Karpas-422 (cell line): ENCODE results near the gene ITGA11. TPM values are rescaled to one million over a fixed set of nuclear protein-coding genes. Genes with fewer than 3 reads are reported as not detected.

ENCODE experiments used
- DNase-seq: peaks from one replicate; pipeline ENCODE4 v3.0.0-alpha.2; 2015
- H2AFZ ChIP-seq: fragments of 200-600 bp; sonication (generic); 2 replicates; pipeline ENCODE4 v1.6.1; 2014; ENCODE audit warnings: antibody characterized with exemption, low read length, mixed read lengths
- H3K27ac ChIP-seq: fragments of 200-600 bp; sonication (generic); 2 replicates; pipeline ENCODE4 v1.5.1; 2014; ENCODE audit warnings: mild to moderate bottlenecking, low read length, moderate library complexity
- H3K27me3 ChIP-seq: fragments of 200-600 bp; sonication (generic); 2 replicates; pipeline ENCODE4 v1.6.1; 2014; ENCODE audit warnings: low read length, mixed read lengths
- H3K36me3 ChIP-seq: fragments of 200-600 bp; sonication (generic); 2 replicates; pipeline ENCODE4 v1.6.1; 2014; ENCODE audit warnings: low read length, mixed read lengths; ENCODE audit not compliant: insufficient read depth
- H3K4me1 ChIP-seq: fragments of 200-600 bp; sonication (generic); 2 replicates; pipeline ENCODE4 v1.6.1; 2014; ENCODE audit warnings: mild to moderate bottlenecking, low read length, mixed read lengths
- H3K4me2 ChIP-seq: fragments of 200-600 bp; sonication (generic); 2 replicates; pipeline ENCODE4 v1.6.1; 2014; ENCODE audit warnings: low read length, low read depth, mild to moderate bottlenecking; ENCODE audit not compliant: poor library complexity, severe bottlenecking
- H3K4me3 ChIP-seq: fragments of 200-600 bp; sonication (generic); 2 replicates; pipeline ENCODE4 v1.5.1; 2014; ENCODE audit warnings: mild to moderate bottlenecking, antibody characterized with exemption, low read length, mixed read lengths
- H3K79me2 ChIP-seq: fragments of 200-600 bp; sonication (generic); 2 replicates; pipeline ENCODE4 v1.6.1; 2014; ENCODE audit warnings: mild to moderate bottlenecking, low read length, mixed read lengths
- H3K9ac ChIP-seq: fragments of 200-600 bp; sonication (generic); 2 replicates; pipeline ENCODE4 v1.6.0; 2014; ENCODE audit warnings: low read length
- H3K9me2 ChIP-seq: fragments of 200-600 bp; sonication (generic), shearing (Covaris generic); replicated peaks from 2 replicates; pipeline ENCODE4 v1.6.0; 2014; ENCODE audit warnings: mild to moderate bottlenecking, low read length, moderate library complexity; ENCODE audit not compliant: insufficient read depth
- H3K9me3 ChIP-seq: fragments of 300-700, 200-600 bp; sonication (generic); 2 replicates; pipeline ENCODE4 v1.6.1; 2014; ENCODE audit warnings: low read length, mixed read lengths
- H4K20me1 ChIP-seq: fragments of 200-600 bp; sonication (generic); 2 replicates; pipeline ENCODE4 v1.6.1; 2014; ENCODE audit warnings: mild to moderate bottlenecking, antibody characterized with exemption, low read length, low read depth; ENCODE audit not compliant: insufficient read depth
- total RNA-seq: library from RNA; depleted of rRNA; stranded (reverse); fragments of >200 nt; shearing (Covaris generic); gene quantifications from 2 replicates; pipeline ENCODE4 v1.2.3, GENCODE V29; 2014; ENCODE audit warnings: low replicate concordance

The ITGA11 gene
- total RNA-seq, 1 experiment from 2014 or later: not detected

DNA sequence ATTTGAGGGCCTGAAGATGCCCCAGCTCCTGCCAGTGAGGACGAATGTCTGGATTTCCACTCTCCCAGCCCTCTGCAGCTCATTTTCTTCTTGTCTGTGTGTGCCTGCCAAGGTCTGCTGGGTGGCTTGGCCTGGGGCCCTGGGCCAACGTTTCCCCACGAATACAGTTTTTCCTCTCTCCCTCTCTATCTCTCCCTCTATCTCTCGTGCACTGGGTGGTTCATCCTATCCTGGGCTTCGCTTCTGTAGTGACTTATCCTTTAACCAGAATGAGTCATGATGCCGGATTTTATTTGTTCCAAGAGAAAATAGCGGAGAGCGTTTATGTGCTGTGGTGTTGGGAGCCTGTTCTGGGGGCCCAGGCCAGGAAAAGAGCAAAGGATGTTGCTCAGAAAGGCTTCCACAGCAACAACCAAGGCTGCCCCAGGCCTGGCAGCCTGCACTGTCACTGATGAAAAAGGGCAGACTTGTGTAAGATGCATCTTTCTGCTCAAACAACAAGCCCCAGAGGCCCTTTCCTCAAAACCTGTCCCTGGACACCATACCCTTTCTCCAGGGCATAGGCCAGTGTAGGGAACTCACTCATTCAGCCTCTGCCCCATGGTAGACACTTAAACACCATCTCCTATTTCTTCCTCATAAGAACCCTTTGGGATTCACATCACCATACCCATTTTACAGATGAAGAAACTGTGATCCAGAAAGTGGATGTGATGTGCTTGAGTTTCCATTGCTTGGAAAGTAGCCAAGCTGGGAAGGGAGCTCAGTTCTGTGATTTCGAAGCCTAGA, 47.3 kb downstream of the ITGA11 start:
- Histone ChIP-seq H3K79me2 (no peaks in the 10 kb centered on the region), H3K4me2 (no peak overlapping the region), H3K27ac (no peak overlapping the region), H3K36me3 (no peaks in the 10 kb centered on the region), H3K4me1 (peaks cover 8% of the 10 kb centered on the region), H3K9me3 (no peaks in the 10 kb centered on the region), H4K20me1 (no peaks in the 10 kb centered on the region), H3K9ac (no peak overlapping the region), H2AFZ (no peak overlapping the region), H3K9me2 (no peaks in the 10 kb centered on the region), H3K27me3 (0 out of 2 replicates have a peak, but pooled peaks cover 2% of the 10 kb centered on the region), H3K4me3 (no peak overlapping the region)
- DNase-seq: no peak

DNA sequence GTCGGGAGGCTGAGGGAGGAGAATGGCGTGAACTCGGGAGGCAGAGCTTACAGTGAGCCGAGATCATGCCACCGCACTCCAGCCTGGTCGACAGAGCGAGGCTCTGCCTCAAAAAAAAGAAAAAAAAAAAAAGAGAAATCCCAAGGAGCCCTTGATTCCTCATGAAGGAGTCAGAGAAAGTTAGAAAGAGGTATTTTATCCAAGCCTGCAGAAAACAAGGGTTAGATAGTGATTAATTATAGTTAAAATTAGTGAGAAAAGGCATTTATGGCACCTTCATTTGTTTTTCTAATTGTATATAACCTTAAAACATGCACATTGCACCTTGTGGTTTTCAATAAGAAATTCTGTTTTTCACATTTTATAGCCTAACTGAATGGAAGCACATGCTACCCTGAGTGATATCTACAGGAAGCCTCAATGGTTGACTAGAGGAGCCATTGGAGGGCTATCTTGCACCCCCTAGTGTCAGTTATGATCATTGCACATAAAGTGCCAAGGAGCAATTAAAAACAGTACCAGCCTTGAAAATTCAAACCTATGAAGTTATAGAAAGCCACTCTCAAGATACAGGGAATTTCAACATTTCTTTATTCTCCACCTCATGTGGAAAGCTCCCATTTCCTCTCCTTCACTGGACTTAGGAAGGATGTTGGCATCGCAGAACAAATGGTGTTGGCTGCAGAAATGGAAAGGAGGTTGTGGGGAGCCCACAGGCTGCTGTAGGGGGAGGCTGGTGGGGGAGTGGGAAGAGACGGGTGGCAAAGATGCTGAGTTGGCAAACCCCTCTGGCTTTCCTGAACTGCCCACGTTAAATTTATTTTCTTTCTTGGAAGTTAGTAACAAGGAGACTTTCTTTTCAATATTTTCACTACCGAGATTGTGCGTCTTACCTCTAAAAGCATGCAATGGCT, 48.5 kb downstream of the ITGA11 start:
- H3K9me3 ChIP-seq: no peaks in the 10 kb centered on the region
- H3K4me1 ChIP-seq: no peaks in the 10 kb centered on the region
- 0 out of 2 replicates have a peak, but pooled peaks cover 2% of the 10 kb centered on the region for H3K27me3 ChIP-seq
- no peaks in the 10 kb centered on the region for H4K20me1 ChIP-seq
- DNase-seq: peak; percentile 89
- H3K27ac ChIP-seq: no peak overlapping the region
- H3K36me3 ChIP-seq: no peaks in the 10 kb centered on the region
- no peaks in the 10 kb centered on the region for H3K9me2 ChIP-seq
- H2AFZ ChIP-seq: no peak overlapping the region
- no peak overlapping the region for H3K4me2 ChIP-seq
- H3K9ac ChIP-seq: no peak overlapping the region
- H3K79me2 ChIP-seq: no peaks in the 10 kb centered on the region
- H3K4me3 ChIP-seq: no peak overlapping the region

DNA sequence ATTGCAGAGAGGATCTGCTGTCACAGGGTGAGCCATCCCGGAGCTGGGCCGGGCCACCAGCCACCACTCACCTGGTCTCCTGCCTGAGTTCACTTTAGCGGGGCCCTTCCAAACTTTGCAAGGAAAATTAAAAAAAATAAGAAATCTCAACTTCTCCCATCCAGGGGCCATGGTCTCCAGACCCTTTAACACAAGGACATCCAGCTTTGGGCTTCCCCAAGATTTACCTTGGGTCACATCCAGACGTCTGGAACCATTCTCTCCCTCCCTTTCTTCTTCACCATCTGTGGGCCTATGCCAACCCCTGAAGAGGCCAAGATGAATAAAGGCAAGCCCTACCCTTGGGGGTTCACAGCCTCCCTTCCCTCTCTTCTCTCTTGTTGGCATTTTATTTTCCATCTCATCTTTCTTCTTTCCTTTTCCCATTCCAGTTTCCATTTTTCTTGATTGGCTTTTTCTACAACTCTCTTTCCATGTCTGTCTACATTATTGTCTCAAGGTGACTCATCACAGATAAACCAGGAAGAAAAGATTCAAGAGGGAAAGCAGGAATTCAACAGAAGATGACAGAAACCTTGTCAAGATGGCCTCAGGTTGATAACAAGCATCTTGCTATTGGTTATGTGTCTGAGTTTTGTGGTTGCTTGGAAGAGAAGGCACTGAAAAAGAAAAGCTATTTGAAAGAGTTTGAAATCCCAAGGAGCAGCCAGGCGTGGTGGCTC, 49.5 kb downstream of the ITGA11 start:
- H3K27me3 ChIP-seq: 0 out of 2 replicates have a peak, but pooled peaks cover 2% of the 10 kb centered on the region
- no peaks in the 10 kb centered on the region for H3K9me3 ChIP-seq
- no peak overlapping the region for H3K4me3 ChIP-seq
- H3K9ac ChIP-seq: no peak overlapping the region
- no peaks in the 10 kb centered on the region for H3K4me1 ChIP-seq
- no peak overlapping the region for H2AFZ ChIP-seq
- H4K20me1 ChIP-seq: no peaks in the 10 kb centered on the region
- no peak for DNase-seq
- H3K9me2 ChIP-seq: no peaks in the 10 kb centered on the region
- H3K27ac ChIP-seq: no peak overlapping the region
- H3K4me2 ChIP-seq: no peak overlapping the region
- no peaks in the 10 kb centered on the region for H3K36me3 ChIP-seq
- H3K79me2 ChIP-seq: no peaks in the 10 kb centered on the region

DNA sequence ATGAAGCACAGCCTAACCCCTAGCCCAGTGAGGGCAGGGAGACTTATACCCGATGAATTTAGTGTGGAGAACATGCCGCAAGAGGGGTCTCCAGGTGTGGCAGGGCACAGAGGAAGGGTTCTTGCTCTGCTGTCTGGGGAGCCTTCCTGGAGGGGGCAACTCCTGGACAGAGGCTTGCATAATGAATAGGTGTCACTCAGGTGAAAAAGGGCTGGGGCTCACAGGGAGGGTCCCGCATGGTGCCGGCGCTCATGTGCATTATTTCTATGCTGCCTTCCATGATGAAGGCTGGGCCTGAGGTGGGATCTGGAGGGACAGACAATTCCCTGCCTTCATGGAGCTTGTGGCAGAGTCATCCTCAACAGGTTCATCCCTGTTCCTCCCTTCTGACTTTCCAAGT, 51.5 kb downstream of the ITGA11 start:
- 0 out of 2 replicates have a peak, but pooled peaks cover 2% of the 10 kb centered on the region for H3K27me3 ChIP-seq
- no peak overlapping the region for H3K4me3 ChIP-seq
- H3K4me1 ChIP-seq: no peaks in the 10 kb centered on the region
- no peaks in the 10 kb centered on the region for H4K20me1 ChIP-seq
- H3K27ac ChIP-seq: no peak overlapping the region
- no peaks in the 10 kb centered on the region for H3K79me2 ChIP-seq
- no peak overlapping the region for H2AFZ ChIP-seq
- DNase-seq: no peak
- no peak overlapping the region for H3K9ac ChIP-seq
- no peaks in the 10 kb centered on the region for H3K9me2 ChIP-seq
- no peak overlapping the region for H3K4me2 ChIP-seq
- no peaks in the 10 kb centered on the region for H3K9me3 ChIP-seq
- no peaks in the 10 kb centered on the region for H3K36me3 ChIP-seq

DNA sequence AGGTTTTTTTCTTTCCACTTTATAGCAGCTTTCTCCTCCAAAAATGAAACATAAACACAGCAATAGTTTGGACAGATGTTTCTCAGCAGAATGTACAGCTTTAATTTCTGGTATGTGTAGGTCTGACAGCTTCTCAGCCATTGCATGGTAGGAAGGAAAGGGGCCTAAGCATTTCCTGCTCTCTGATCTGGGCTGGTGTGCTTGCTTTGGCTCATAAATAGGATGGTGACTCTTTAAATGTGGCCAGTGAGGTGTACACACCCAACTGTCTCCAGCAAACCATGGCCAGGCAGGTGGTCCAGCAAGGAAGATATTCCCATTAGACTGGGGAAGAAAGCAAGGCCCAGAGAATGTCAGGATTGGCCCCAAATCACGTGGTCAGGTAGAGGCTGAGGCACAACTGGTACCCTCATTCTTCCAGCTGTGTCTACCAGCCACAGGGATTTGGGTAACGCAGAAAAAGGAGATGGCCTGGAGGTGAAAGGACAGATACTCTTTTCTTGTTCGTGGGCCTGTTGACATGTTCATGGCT, 52.1 kb downstream of the ITGA11 start:
- DNase-seq: no peak
- H3K4me2 ChIP-seq: no peak overlapping the region
- no peak overlapping the region for H3K27ac ChIP-seq
- H3K9me3 ChIP-seq: no peaks in the 10 kb centered on the region
- H3K9me2 ChIP-seq: no peaks in the 10 kb centered on the region
- no peak overlapping the region for H3K9ac ChIP-seq
- H3K4me3 ChIP-seq: no peak overlapping the region
- H3K4me1 ChIP-seq: no peaks in the 10 kb centered on the region
- H4K20me1 ChIP-seq: no peaks in the 10 kb centered on the region
- no peaks in the 10 kb centered on the region for H3K36me3 ChIP-seq
- no peak overlapping the region for H2AFZ ChIP-seq
- 0 out of 2 replicates have a peak, but pooled peaks cover 2% of the 10 kb centered on the region for H3K27me3 ChIP-seq
- no peaks in the 10 kb centered on the region for H3K79me2 ChIP-seq

DNA sequence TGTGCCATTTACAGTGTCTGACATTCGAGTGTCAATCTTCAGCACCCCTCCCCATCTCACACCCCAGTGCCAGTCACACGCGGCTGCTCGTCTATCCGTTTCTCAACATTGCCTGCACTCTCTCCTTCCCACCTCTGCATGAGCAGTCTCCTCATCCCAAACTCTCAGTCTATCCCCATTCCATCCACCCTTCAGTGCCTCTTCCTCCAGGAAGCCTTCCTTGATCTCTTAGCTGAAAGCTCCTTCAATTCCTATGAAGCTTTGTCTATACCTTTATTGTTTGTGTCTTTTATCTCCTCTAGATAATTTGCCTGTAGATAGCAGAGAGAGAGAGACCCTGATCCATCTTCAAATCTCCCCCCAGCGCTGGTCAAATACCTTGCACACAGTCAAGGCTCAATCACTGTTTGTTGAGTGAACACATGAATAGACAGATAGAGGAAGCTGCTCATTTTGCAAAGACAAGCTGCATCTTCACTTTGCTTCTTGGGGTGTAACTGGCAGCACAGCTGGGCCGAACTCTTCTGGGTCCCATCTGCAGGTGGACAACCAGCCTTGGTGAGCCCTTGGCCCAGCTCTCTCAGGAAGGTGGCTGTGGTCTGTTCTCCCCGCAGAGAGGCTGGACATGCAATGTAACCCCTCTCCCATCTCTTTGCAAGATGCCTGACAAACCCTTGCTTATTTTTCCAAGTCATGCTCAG, 52.8 kb downstream of the ITGA11 start:
- Histone ChIP-seq H3K4me1 (no peaks in the 10 kb centered on the region), H3K4me2 (no peak overlapping the region), H2AFZ (no peak overlapping the region), H3K9ac (no peak overlapping the region), H3K36me3 (no peaks in the 10 kb centered on the region), H3K9me2 (no peaks in the 10 kb centered on the region), H3K4me3 (no peak overlapping the region), H3K27ac (no peak overlapping the region), H3K79me2 (no peaks in the 10 kb centered on the region), H4K20me1 (no peaks in the 10 kb centered on the region), H3K27me3 (0 out of 2 replicates have a peak, but pooled peaks cover 2% of the 10 kb centered on the region), H3K9me3 (no peaks in the 10 kb centered on the region)
- DNase-seq: no peak

DNA sequence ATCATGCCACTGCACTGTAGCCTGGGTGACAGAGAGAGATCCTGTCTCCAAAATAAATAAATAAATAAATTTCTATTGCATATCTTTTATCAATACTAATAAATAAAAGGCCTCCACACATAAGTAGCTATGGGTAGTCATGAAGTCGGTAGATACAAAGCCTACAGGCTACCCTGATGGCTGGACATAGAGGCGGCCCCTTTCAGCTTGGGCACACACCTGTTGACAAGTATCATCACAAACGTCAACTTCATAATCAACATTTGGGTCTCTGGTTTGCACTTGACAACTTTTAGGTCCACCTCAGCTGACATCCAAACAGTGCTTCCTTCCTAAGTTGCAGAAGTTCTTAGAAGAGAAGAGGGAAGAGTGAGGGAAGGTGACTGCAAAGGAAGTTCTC, 53.4 kb downstream of the ITGA11 start:
- Histone ChIP-seq H3K9me2 (no peaks in the 10 kb centered on the region), H4K20me1 (no peaks in the 10 kb centered on the region), H3K4me3 (no peak overlapping the region), H2AFZ (no peak overlapping the region), H3K36me3 (no peaks in the 10 kb centered on the region), H3K9me3 (no peaks in the 10 kb centered on the region), H3K9ac (no peak overlapping the region), H3K79me2 (no peaks in the 10 kb centered on the region), H3K4me2 (no peak overlapping the region), H3K27me3 (0 out of 2 replicates have a peak, but pooled peaks cover 2% of the 10 kb centered on the region), H3K4me1 (no peaks in the 10 kb centered on the region), H3K27ac (no peak overlapping the region)
- no peak for DNase-seq
